H4 (cell line): Measurements from ENCODE around the gene LHFPL5. TPM values are rescaled to one million over a fixed set of nuclear protein-coding genes. Genes with fewer than 3 reads are reported as not detected.

Experiments
- DNase-seq: peaks from one replicate; pipeline ENCODE4 v3.0.0-alpha.2; 2015; ENCODE audit warnings: low spot score
- total RNA-seq: library from RNA; depleted of rRNA; stranded (reverse); fragments of >200 nt; shearing (Covaris generic); gene quantifications from 2 replicates; pipeline ENCODE4 v1.2.3, GENCODE V29; 2014; rRNA removed

The LHFPL5 gene
- total RNA-seq, 1 experiment from 2014 or later, result not detected

DNA sequence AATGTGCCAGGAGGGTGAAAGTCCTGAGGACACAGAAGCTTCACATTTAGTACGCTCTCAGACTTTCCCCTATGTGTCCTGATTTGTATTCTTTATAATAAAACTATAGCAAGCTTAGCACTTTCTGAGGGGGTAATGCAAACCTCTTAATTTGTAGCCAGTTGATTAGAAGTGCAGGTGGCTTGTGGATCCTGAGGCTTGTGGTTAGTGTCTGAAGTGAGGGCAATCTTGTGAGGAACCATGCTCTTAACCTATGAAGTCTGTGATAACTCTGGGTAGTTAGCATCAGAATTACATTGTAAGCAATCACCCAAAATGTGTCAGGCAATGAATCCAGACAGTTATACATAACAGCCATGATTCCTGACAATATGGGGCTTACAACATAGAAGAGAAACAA lies 51.1 kb downstream of the LHFPL5 start:
- DNase-seq, result no peak

- no peak for DNase-seq
Measured at GRCh38 chr6:35857853-35858252, 52.7 kb downstream of the LHFPL5 start.

GRCh38 chr6:35859367-35859766 lies 54.2 kb downstream of the LHFPL5 start:
- no peak for DNase-seq

Other genes with a start within 250 kb of the LHFPL5 start
- gene FKBP5, start 116.4 kb upstream of the LHFPL5 start, total RNA-seq, result 2.0 and 3.4 TPM in 2 replicates
- gene ARMC12, start 68.3 kb upstream of the LHFPL5 start, total RNA-seq, result 0.33 TPM in 1 of 2 replicates, not detected in the other
- 5.7 TPM in 1 of 2 replicates, not detected in the other for gene CLPSL2, start 28.8 kb upstream of the LHFPL5 start, total RNA-seq
- gene CLPSL1, start 24.3 kb upstream of the LHFPL5 start, total RNA-seq, result not detected in 2 replicates
- gene CLPS, start 8.0 kb upstream of the LHFPL5 start, total RNA-seq, result not detected in 2 replicates
- gene SRPK1, start 115.7 kb downstream of the LHFPL5 start, total RNA-seq, result 49.2 and 61.0 TPM in 2 replicates
- 0.04 TPM in 1 of 2 replicates, not detected in the other for gene SLC26A8, start 219.3 kb downstream of the LHFPL5 start, total RNA-seq
- 35.7 and 37.6 TPM in 2 replicates for gene MAPK14, start 222.5 kb downstream of the LHFPL5 start, total RNA-seq